Mesendoderm (in vitro differentiated cells): ENCODE measurements around the gene DENND1A.

Experiments used
- DNase-seq: peaks from one replicate; pipeline ENCODE4 v3.0.0; 2013
- H2AK5ac ChIP-seq: 2 replicates; pipeline ENCODE4 v1.6.1; 2013; ENCODE audit warnings: low read length, inconsistent platforms
- H2BK120ac ChIP-seq: 2 replicates; pipeline ENCODE4 v1.6.1; 2013; ENCODE audit warnings: low read depth, mild to moderate bottlenecking, low read length, moderate library complexity, mixed read lengths
- H2BK15ac ChIP-seq: replicated peaks from 2 replicates; pipeline ENCODE4 v1.6.1; 2013; ENCODE audit warnings: low read depth, mild to moderate bottlenecking, moderate library complexity
- H2BK5ac ChIP-seq: 2 replicates; pipeline ENCODE4 v1.6.1; 2013; ENCODE audit warnings: low read length, inconsistent platforms
- H3K18ac ChIP-seq: 2 replicates; pipeline ENCODE4 v1.6.1; 2013; ENCODE audit warnings: mild to moderate bottlenecking, low read length, mixed read lengths
- H3K23ac ChIP-seq: one replicate; pipeline ENCODE4 v1.6.1; 2013; ENCODE audit warnings: low read length
- H3K27ac ChIP-seq: 2 replicates; pipeline ENCODE4 v1.5.1; 2013; ENCODE audit warnings: low read depth, mild to moderate bottlenecking, inconsistent platforms, low read length, moderate library complexity
- H3K27me3 ChIP-seq: 2 replicates; pipeline ENCODE4 v1.6.1; 2013; ENCODE audit warnings: low read length, control low read depth, mild to moderate bottlenecking, inconsistent platforms; ENCODE audit not compliant: insufficient read depth, poor library complexity
- H3K36me3 ChIP-seq: 2 replicates; pipeline ENCODE4 v1.6.1; 2013; ENCODE audit warnings: low read length, inconsistent platforms; ENCODE audit not compliant: control insufficient read depth, insufficient read depth
- H3K4ac ChIP-seq: one replicate; pipeline ENCODE4 v1.6.1; 2013; ENCODE audit warnings: low read depth, mild to moderate bottlenecking, low read length, moderate library complexity
- H3K4me1 ChIP-seq: 2 replicates; pipeline ENCODE4 v1.6.1; 2013; ENCODE audit warnings: low read depth, low read length, inconsistent platforms; ENCODE audit not compliant: control insufficient read depth
- H3K4me2 ChIP-seq: 2 replicates; pipeline ENCODE4 v1.6.1; 2013; ENCODE audit warnings: low read length
- H3K4me3 ChIP-seq: 2 replicates; pipeline ENCODE4 v1.5.1; 2013; ENCODE audit warnings: mild to moderate bottlenecking, low read length
- H3K56ac ChIP-seq: one replicate; pipeline ENCODE4 v1.6.1; 2013; ENCODE audit warnings: low read length
- H3K79me1 ChIP-seq: 2 replicates; pipeline ENCODE4 v1.6.1; 2013; ENCODE audit warnings: low read length, inconsistent platforms
- H3K79me2 ChIP-seq: 2 replicates; pipeline ENCODE4 v1.6.1; 2013; ENCODE audit warnings: mild to moderate bottlenecking, low read length; ENCODE audit not compliant: control insufficient read depth, insufficient read depth
- H3K9ac ChIP-seq: 2 replicates; pipeline ENCODE4 v1.6.1; 2013; ENCODE audit warnings: low read length, inconsistent platforms
- H4K5ac ChIP-seq: one replicate; pipeline ENCODE4 v1.6.1; 2013; ENCODE audit warnings: low read length
- H4K8ac ChIP-seq: one replicate; pipeline ENCODE4 v1.6.1; 2013; ENCODE audit warnings: low read depth, mild to moderate bottlenecking, control low read depth, low read length, moderate library complexity
- WGBS: extraction: QIAGEN DNeasy Blood & Tissue Kit; methylation state at CpG from one replicate; pipeline ENCODE4 v1.1.7; 2013; ENCODE audit warnings: low lambda C conversion rate, missing lambda C conversion rate; ENCODE audit not compliant: insufficient coverage; ENCODE audit errors: extremely low coverage; 5-methylcytosine and 5-hydroxymethylcytosine counted together

DENND1A gene

GRCh38 chr9:123391233-123391632 lies 538.7 kb downstream of the DENND1A start:
- no peaks in the 10 kb centered on the region for H3K79me1 ChIP-seq
- H3K4ac ChIP-seq = no peak overlapping the region
- H2AK5ac ChIP-seq = no peak overlapping the region
- no peak overlapping the region for H4K5ac ChIP-seq
- no CpG with 5 or more reads among the region's 5 CpGs for WGBS
- H3K9ac ChIP-seq = no peak overlapping the region
- no peaks in the 10 kb centered on the region for H3K27me3 ChIP-seq
- peaks cover 10% of the 10 kb centered on the region for H3K4me1 ChIP-seq
- no peak for DNase-seq
- no peak overlapping the region for H2BK5ac ChIP-seq
- no peak overlapping the region for H2BK15ac ChIP-seq
- H4K8ac ChIP-seq = no peak overlapping the region
- no peak overlapping the region for H3K18ac ChIP-seq
- H3K23ac ChIP-seq = no peak overlapping the region
- H3K4me3 ChIP-seq = no peak overlapping the region
- no peak overlapping the region for H3K27ac ChIP-seq
- H3K4me2 ChIP-seq = no peak overlapping the region
- no peaks in the 10 kb centered on the region for H3K36me3 ChIP-seq
- no peak overlapping the region for H3K56ac ChIP-seq
- no peak overlapping the region for H2BK120ac ChIP-seq
- no peaks in the 10 kb centered on the region for H3K79me2 ChIP-seq

- Histone ChIP-seq H4K5ac (no peak overlapping the region), H3K36me3 (no peaks in the 10 kb centered on the region), H3K9ac (no peak overlapping the region), H4K8ac (no peak overlapping the region), H2BK120ac (no peak overlapping the region), H3K4me1 (peaks cover 6% of the 10 kb centered on the region), H3K27ac (no peak overlapping the region), H2BK5ac (no peak overlapping the region), H3K4me3 (no peak overlapping the region), H2AK5ac (no peak overlapping the region), H3K4me2 (no peak overlapping the region), H3K79me1 (no peaks in the 10 kb centered on the region), H3K27me3 (no peaks in the 10 kb centered on the region), H3K23ac (no peak overlapping the region), H3K4ac (no peak overlapping the region), H2BK15ac (no peak overlapping the region), H3K56ac (no peak overlapping the region), H3K79me2 (no peaks in the 10 kb centered on the region), H3K18ac (no peak overlapping the region)
- DNase-seq = no peak
- no CpG with 5 or more reads among the region's 23 CpGs for WGBS
Measured at GRCh38 chr9:123390337-123391135, 539.4 kb downstream of the DENND1A start.

- no peak overlapping the region for H4K5ac ChIP-seq
- H3K79me1 ChIP-seq = no peaks in the 10 kb centered on the region
- H3K4me3 ChIP-seq = no peak overlapping the region
- no peak overlapping the region for H4K8ac ChIP-seq
- no peak overlapping the region for H3K9ac ChIP-seq
- peaks cover 3% of the 10 kb centered on the region for H3K4me1 ChIP-seq
- H3K23ac ChIP-seq = no peak overlapping the region
- no peak overlapping the region for H2AK5ac ChIP-seq
- no peak overlapping the region for H3K27ac ChIP-seq
- no peak overlapping the region for H2BK120ac ChIP-seq
- H3K4ac ChIP-seq = no peak overlapping the region
- no peak for DNase-seq
- no peak overlapping the region for H2BK5ac ChIP-seq
- no peaks in the 10 kb centered on the region for H3K79me2 ChIP-seq
- H2BK15ac ChIP-seq = no peak overlapping the region
- no CpG with 5 or more reads among the region's 12 CpGs for WGBS
- H3K18ac ChIP-seq = no peak overlapping the region
- H3K56ac ChIP-seq = no peak overlapping the region
- no peaks in the 10 kb centered on the region for H3K27me3 ChIP-seq
- H3K4me2 ChIP-seq = no peak overlapping the region
- H3K36me3 ChIP-seq = no peaks in the 10 kb centered on the region
Measured at GRCh38 chr9:123389698-123390097, 540.2 kb downstream of the DENND1A start.

GRCh38 chr9:123389070-123389469 lies 540.9 kb downstream of the DENND1A start:
- Histone ChIP-seq H3K79me1 (no peaks in the 10 kb centered on the region), H3K9ac (no peak overlapping the region), H2BK15ac (no peak overlapping the region), H3K18ac (no peak overlapping the region), H3K23ac (no peak overlapping the region), H3K79me2 (no peaks in the 10 kb centered on the region), H3K56ac (no peak overlapping the region), H3K4me2 (no peak overlapping the region), H3K36me3 (no peaks in the 10 kb centered on the region), H3K4me3 (no peak overlapping the region), H3K4me1 (no peaks in the 10 kb centered on the region), H4K5ac (no peak overlapping the region), H3K4ac (no peak overlapping the region), H2AK5ac (no peak overlapping the region), H4K8ac (no peak overlapping the region), H2BK120ac (no peak overlapping the region), H2BK5ac (no peak overlapping the region), H3K27ac (no peak overlapping the region), H3K27me3 (no peaks in the 10 kb centered on the region)
- WGBS = no CpG with 5 or more reads among the region's 10 CpGs
- no peak for DNase-seq

GRCh38 chr9:123387686-123388085 lies 542.2 kb downstream of the DENND1A start:
- no peak overlapping the region for H2BK5ac ChIP-seq
- H3K9ac ChIP-seq = no peak overlapping the region
- H3K18ac ChIP-seq = no peak overlapping the region
- H3K56ac ChIP-seq = no peak overlapping the region
- H3K79me1 ChIP-seq = no peaks in the 10 kb centered on the region
- no peak overlapping the region for H2BK15ac ChIP-seq
- H3K27ac ChIP-seq = no peak overlapping the region
- DNase-seq = no peak
- no peak overlapping the region for H3K4ac ChIP-seq
- H3K4me3 ChIP-seq = no peak overlapping the region
- no peak overlapping the region for H2AK5ac ChIP-seq
- no peaks in the 10 kb centered on the region for H3K27me3 ChIP-seq
- H3K36me3 ChIP-seq = no peaks in the 10 kb centered on the region
- no peaks in the 10 kb centered on the region for H3K4me1 ChIP-seq
- no peak overlapping the region for H2BK120ac ChIP-seq
- H3K4me2 ChIP-seq = no peak overlapping the region
- WGBS = no CpG with 5 or more reads among the region's 14 CpGs
- no peak overlapping the region for H3K23ac ChIP-seq
- no peak overlapping the region for H4K5ac ChIP-seq
- no peaks in the 10 kb centered on the region for H3K79me2 ChIP-seq
- no peak overlapping the region for H4K8ac ChIP-seq
